ENCODE data around the gene PGGHG.

Gene PGGHG

DNA sequence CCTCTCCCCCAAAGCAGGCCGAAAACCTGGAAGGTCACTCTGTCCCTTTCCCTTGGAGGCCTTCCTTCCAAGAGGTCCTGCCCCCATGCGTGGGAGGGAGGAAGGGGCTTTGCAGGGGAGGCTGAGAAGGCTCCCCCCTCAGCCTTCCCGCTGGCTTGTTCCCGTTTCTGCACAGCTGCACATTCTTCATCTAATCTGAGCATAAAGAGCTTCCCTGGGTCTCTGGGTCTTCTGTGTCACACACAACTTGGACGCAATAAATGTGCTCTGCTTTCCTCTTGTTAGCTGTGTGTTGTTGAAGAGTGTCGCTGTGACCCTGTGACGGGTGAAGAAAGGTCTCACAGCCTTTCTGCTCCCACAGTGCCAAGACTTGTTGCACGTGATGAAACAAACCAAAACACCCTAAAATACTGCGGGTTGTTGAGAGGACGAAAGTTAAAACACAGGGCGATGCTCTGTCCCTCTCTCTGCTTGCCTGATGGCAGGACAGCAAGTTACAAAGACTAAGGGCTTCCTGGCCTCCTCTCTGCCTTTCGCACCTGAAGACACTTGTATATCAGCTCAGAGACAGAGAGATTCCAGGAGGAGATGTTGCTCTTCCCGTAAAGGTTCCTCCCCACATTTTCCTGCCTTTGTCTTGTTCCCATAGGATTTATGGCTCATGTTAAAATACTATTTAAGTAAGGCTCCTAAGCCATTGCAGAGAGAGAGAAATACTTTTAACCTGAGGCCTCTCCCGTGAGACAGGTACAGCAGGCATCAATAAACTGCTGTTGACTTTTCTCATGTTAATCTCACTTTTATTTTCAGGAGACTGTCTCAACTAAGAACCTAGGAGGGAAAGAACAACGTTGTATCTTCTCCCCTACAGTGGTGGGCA lies 47.1 kb downstream of the PGGHG start:
- TF ChIP-seq, protein P1, sequence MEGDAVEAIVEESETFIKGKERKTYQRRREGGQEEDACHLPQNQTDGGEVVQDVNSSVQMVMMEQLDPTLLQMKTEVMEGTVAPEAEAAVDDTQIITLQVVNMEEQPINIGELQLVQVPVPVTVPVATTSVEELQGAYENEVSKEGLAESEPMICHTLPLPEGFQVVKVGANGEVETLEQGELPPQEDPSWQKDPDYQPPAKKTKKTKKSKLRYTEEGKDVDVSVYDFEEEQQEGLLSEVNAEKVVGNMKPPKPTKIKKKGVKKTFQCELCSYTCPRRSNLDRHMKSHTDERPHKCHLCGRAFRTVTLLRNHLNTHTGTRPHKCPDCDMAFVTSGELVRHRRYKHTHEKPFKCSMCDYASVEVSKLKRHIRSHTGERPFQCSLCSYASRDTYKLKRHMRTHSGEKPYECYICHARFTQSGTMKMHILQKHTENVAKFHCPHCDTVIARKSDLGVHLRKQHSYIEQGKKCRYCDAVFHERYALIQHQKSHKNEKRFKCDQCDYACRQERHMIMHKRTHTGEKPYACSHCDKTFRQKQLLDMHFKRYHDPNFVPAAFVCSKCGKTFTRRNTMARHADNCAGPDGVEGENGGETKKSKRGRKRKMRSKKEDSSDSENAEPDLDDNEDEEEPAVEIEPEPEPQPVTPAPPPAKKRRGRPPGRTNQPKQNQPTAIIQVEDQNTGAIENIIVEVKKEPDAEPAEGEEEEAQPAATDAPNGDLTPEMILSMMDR (IDR thresholded peaks at IDR 0.05; ENCODE audit: borderline replicate concordance, control extremely low read depth, extremely low read depth, insufficient read depth, missing control alignments) = no peak
- no peak for DNase-seq (ENCODE audit: low spot score)
- in situ Hi-C loops (cut with MboI; ENCODE audit: low sequenced_read_pairs, unreplicated experiment) = no loop called here

DNA sequence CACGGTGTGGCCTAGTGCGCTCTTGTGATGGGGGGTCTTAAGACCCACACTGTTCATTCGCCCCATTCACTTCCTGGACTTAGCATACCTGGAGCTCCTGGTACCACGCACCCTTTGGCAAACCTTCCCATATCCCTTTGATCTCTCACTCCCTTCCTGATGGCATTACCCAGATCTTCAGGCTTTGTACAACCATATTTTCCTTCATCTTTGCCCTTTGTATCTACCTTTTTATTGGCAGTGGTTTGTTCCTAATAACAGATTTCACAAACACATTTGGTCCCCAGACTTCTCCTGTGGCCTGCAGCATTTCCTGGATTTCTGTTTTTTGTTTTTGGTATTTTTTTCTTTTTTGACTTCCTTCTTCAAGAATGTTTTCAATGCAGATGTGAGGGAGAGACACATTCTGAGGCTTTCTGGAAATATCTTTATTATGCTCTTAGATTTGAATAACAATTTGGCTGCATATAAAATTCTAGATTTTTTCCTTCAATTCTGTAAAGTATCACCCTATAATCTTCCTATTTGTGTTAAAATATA lies 47.8 kb downstream of the PGGHG start:
- in situ Hi-C loops (cut with MboI; ENCODE audit: low sequenced_read_pairs, unreplicated experiment) = no loop called here
- TF ChIP-seq, protein P1 (IDR thresholded peaks at IDR 0.05; ENCODE audit: borderline replicate concordance, control extremely low read depth, extremely low read depth, insufficient read depth, missing control alignments) = no peak
- DNase-seq (ENCODE audit: low spot score) = no peak

DNA sequence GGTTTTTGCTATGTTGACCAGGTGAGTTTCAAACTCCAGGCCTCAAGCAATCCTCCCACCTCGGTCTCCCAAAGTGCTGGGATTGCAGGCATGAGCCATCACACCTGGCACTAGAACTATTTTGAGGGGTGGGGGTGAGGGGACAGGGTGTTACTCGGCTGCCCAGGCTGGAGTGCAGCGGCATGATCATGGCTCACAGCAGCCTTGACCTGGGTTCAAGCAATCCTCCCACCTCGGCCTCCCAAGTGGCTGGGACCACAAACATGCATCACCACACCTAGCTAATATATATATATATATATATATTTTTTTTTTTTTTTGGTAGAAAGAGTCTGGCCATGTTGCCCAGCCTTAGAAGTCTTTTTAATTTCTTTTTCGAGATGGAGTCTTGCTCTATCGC lies 48.8 kb downstream of the PGGHG start:
- in situ Hi-C loops (cut with MboI; ENCODE audit: low sequenced_read_pairs, unreplicated experiment) = no loop called here
- TF ChIP-seq, protein P1 (IDR thresholded peaks at IDR 0.05; ENCODE audit: borderline replicate concordance, control extremely low read depth, extremely low read depth, insufficient read depth, missing control alignments) = no peak
- no peak for DNase-seq (ENCODE audit: low spot score)

GRCh38 chr11:339963-340362 lies 51.0 kb downstream of the PGGHG start:
- DNase-seq (ENCODE audit: low spot score) = no peak
- in situ Hi-C loops (cut with MboI; ENCODE audit: low sequenced_read_pairs, unreplicated experiment) = no loop called here
- TF ChIP-seq, protein P1 (IDR thresholded peaks at IDR 0.05; ENCODE audit: borderline replicate concordance, control extremely low read depth, extremely low read depth, insufficient read depth, missing control alignments) = no peak

- DNase-seq (ENCODE audit: low spot score) = no peak
- TF ChIP-seq, protein P1 (IDR thresholded peaks at IDR 0.05; ENCODE audit: borderline replicate concordance, control extremely low read depth, extremely low read depth, insufficient read depth, missing control alignments) = no peak
- in situ Hi-C loops (cut with MboI; ENCODE audit: low sequenced_read_pairs, unreplicated experiment) = no loop called here
Observed at GRCh38 chr11:340539-341512, 51.9 kb downstream of the PGGHG start.

DNA sequence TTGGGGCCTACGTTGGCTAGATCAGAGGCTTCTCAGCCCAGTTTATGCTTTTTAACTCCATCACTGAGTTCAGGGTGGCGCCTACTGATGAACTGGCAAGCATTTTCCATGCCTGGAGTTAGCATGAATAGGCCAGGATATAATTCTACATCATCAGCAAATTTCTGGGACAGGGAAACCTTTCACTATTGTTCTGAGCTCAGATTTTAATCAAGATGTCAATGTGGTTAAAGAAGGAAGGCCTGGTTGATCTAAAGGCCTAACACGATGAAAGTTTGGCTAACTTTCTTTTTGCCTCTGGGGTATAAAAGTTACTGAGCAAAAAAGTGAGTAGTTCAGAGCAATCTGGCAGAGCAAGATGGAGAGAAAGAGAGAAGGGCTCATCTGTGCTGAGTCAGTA lies 53.4 kb downstream of the PGGHG start:
- in situ Hi-C loops (cut with MboI; ENCODE audit: low sequenced_read_pairs, unreplicated experiment) = no loop called here
- TF ChIP-seq, protein P1 (IDR thresholded peaks at IDR 0.05; ENCODE audit: borderline replicate concordance, control extremely low read depth, extremely low read depth, insufficient read depth, missing control alignments) = no peak
- no peak for DNase-seq (ENCODE audit: low spot score)

All from GM13976 (cell line).